ENCODE measurements around the gene PBRM1.

DNA sequence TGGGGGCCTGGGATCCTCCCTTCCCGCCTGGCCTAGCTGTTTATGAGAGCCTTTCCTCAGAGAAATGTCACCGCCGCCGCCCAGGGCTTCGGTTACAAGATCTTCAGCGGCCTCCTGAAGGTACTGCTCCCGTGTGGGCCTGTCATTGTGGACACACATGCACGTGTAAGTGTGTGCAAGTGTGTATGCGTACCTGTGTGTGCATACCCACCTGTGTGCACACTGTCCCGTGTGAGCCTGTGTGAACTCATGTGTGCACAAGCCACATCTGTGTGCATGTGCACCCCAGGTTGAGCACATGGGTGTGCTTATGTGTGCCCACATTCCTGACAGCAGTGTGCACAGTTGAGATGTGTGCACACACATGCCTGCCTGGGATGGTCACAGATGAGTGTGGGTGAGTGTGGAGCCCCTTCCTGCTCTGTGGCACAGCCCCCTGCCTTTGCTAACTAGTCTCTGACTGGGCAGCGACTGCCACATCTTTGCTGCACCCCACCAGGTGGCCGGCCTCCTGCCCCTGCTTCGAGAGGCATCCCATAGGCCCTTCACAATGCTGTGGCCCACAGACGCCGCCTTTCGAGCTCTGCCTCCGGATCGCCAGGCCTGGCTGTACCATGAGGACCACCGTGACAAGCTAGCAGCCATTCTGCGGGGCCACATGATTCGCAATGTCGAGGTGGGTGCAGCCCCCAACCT is 166.1 kb downstream of the PBRM1 start:
- TF ChIP-seq, protein P1, sequence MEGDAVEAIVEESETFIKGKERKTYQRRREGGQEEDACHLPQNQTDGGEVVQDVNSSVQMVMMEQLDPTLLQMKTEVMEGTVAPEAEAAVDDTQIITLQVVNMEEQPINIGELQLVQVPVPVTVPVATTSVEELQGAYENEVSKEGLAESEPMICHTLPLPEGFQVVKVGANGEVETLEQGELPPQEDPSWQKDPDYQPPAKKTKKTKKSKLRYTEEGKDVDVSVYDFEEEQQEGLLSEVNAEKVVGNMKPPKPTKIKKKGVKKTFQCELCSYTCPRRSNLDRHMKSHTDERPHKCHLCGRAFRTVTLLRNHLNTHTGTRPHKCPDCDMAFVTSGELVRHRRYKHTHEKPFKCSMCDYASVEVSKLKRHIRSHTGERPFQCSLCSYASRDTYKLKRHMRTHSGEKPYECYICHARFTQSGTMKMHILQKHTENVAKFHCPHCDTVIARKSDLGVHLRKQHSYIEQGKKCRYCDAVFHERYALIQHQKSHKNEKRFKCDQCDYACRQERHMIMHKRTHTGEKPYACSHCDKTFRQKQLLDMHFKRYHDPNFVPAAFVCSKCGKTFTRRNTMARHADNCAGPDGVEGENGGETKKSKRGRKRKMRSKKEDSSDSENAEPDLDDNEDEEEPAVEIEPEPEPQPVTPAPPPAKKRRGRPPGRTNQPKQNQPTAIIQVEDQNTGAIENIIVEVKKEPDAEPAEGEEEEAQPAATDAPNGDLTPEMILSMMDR (IDR thresholded peaks at IDR 0.05) = no peak
- TF ChIP-seq POLR2A (IDR thresholded peaks at IDR 0.05) = no peak

Data from heart left ventricle (tissue), 13 donors.